ENCODE data around the gene SETSIP.

SETSIP gene

GRCh38 chr1:92096317-92096716 lies 21.1 kb upstream of the SETSIP start:
- H3K4me1 ChIP-seq (ENCODE audit: low read length): no peaks in the 10 kb centered on the region
- no peaks in the 10 kb centered on the region for H4K20me1 ChIP-seq (ENCODE audit: insufficient read depth, low read length)
- H3K4me3 ChIP-seq (ENCODE audit: low read length): no peak overlapping the region
- H3K4me2 ChIP-seq (ENCODE audit: low read depth, low read length): no peak overlapping the region
- H3K36me3 ChIP-seq (replicated peaks; ENCODE audit: insufficient read depth, low read length): no peaks in the 10 kb centered on the region
- H3K79me2 ChIP-seq (ENCODE audit: low read length): no peaks in the 10 kb centered on the region
- no peaks in the 10 kb centered on the region for H3K9me3 ChIP-seq (replicated peaks; ENCODE audit: insufficient read depth, low read length)
- H3K9ac ChIP-seq (ENCODE audit: low read length): no peak overlapping the region
- no peaks in the 10 kb centered on the region for H3K27me3 ChIP-seq (replicated peaks; ENCODE audit: insufficient read depth, low read length)
- TF ChIP-seq EZH2phosphoT487 (IDR thresholded peaks at IDR 0.05; ENCODE audit: low read length): no peak
- no peak for TF ChIP-seq EZH2 (optimal IDR thresholded peaks at IDR 0.05; ENCODE audit: low read depth, low read length)
- TF ChIP-seq CTCF (IDR thresholded peaks at IDR 0.05; ENCODE audit: low read length): no peak
- H3K9me2 ChIP-seq (replicated peaks; ENCODE audit: insufficient read depth, low read length): no peaks in the 10 kb centered on the region
- no peaks in the 10 kb centered on the region for H3F3A ChIP-seq (ENCODE audit: insufficient read depth, low read length)
- no peak overlapping the region for H2AFZ ChIP-seq (ENCODE audit: low read length)
- no peak overlapping the region for H3K27ac ChIP-seq (ENCODE audit: low read length)
- no peak for DNase-seq

- H2AFZ ChIP-seq (ENCODE audit: low read length): no peak overlapping the region
- no peak for DNase-seq
- H3K36me3 ChIP-seq (replicated peaks; ENCODE audit: insufficient read depth, low read length): no peaks in the 10 kb centered on the region
- no peak for TF ChIP-seq EZH2phosphoT487 (IDR thresholded peaks at IDR 0.05; ENCODE audit: low read length)
- no peak for TF ChIP-seq EZH2 (optimal IDR thresholded peaks at IDR 0.05; ENCODE audit: low read depth, low read length)
- TF ChIP-seq CTCF (IDR thresholded peaks at IDR 0.05; ENCODE audit: low read length): no peak
- no peaks in the 10 kb centered on the region for H3K27me3 ChIP-seq (replicated peaks; ENCODE audit: insufficient read depth, low read length)
- H3K27ac ChIP-seq (ENCODE audit: low read length): no peak overlapping the region
- no peak overlapping the region for H3K4me3 ChIP-seq (ENCODE audit: low read length)
- H3K4me2 ChIP-seq (ENCODE audit: low read depth, low read length): no peak overlapping the region
- H3K9me2 ChIP-seq (replicated peaks; ENCODE audit: insufficient read depth, low read length): no peaks in the 10 kb centered on the region
- no peaks in the 10 kb centered on the region for H4K20me1 ChIP-seq (ENCODE audit: insufficient read depth, low read length)
- no peaks in the 10 kb centered on the region for H3K79me2 ChIP-seq (ENCODE audit: low read length)
- H3K4me1 ChIP-seq (ENCODE audit: low read length): no peaks in the 10 kb centered on the region
- no peaks in the 10 kb centered on the region for H3F3A ChIP-seq (ENCODE audit: insufficient read depth, low read length)
- no peak overlapping the region for H3K9ac ChIP-seq (ENCODE audit: low read length)
- H3K9me3 ChIP-seq (replicated peaks; ENCODE audit: insufficient read depth, low read length): no peaks in the 10 kb centered on the region
Observed at GRCh38 chr1:92095874-92096273, 20.7 kb upstream of the SETSIP start.

GRCh38 chr1:92094595-92094994 lies 19.4 kb upstream of the SETSIP start:
- Histone ChIP-seq H3K79me2 (ENCODE audit: low read length) (no peaks in the 10 kb centered on the region), H3K9ac (ENCODE audit: low read length) (no peak overlapping the region), H3F3A (ENCODE audit: insufficient read depth, low read length) (no peaks in the 10 kb centered on the region), H2AFZ (ENCODE audit: low read length) (no peak overlapping the region), H3K9me2 (replicated peaks; ENCODE audit: insufficient read depth, low read length) (no peaks in the 10 kb centered on the region), H4K20me1 (ENCODE audit: insufficient read depth, low read length) (no peaks in the 10 kb centered on the region), H3K27me3 (replicated peaks; ENCODE audit: insufficient read depth, low read length) (no peaks in the 10 kb centered on the region), H3K4me1 (ENCODE audit: low read length) (no peaks in the 10 kb centered on the region), H3K36me3 (replicated peaks; ENCODE audit: insufficient read depth, low read length) (no peaks in the 10 kb centered on the region), H3K4me3 (ENCODE audit: low read length) (no peak overlapping the region), H3K4me2 (ENCODE audit: low read depth, low read length) (no peak overlapping the region), H3K27ac (ENCODE audit: low read length) (no peak overlapping the region), H3K9me3 (replicated peaks; ENCODE audit: insufficient read depth, low read length) (no peaks in the 10 kb centered on the region)
- no peak for TF ChIP-seq CTCF (IDR thresholded peaks at IDR 0.05; ENCODE audit: low read length)
- TF ChIP-seq EZH2phosphoT487 (IDR thresholded peaks at IDR 0.05; ENCODE audit: low read length): no peak
- TF ChIP-seq EZH2 (optimal IDR thresholded peaks at IDR 0.05; ENCODE audit: low read depth, low read length): no peak
- DNase-seq: no peak

All from MM.1S (cell line).